HepG2 (cell line): Measurements from ENCODE around the gene GPC6. TPM values are rescaled to one million over a fixed set of nuclear protein-coding genes. Genes with fewer than 3 reads are reported as not detected.

ENCODE experiments used
- ATAC-seq: fragments of 200-7000 bp; cut with Tn5 transposase; 3 replicates; pipeline ENCODE4 v1.9.1; 2020; ENCODE audit warnings: mild to moderate bottlenecking, moderate library complexity
- BruUV-seq: library from RNA; stranded (reverse); fragments of 400-500 nt; replicated peaks from 2 replicates; lab custom pipeline; 2021; lab: Mats Ljungman, UMichigan
- CTCF ChIA-PET: fragments of 300-600 bp; formaldehyde crosslinking; extraction: SDS; loops from one replicate; lab custom pipeline; 2021; ENCODE audit warnings: low total read pairs, inconsistent platforms, low intra/inter-chr PET ratio; lab: Yijun Ruan, JAX
- POLR2A ChIA-PET: fragments of 350-600 bp; sonication (Branson Sonifier 250); formaldehyde crosslinking; loops from one replicate; lab custom pipeline; 2020; ENCODE audit warnings: antibody characterized with exemption, inconsistent platforms; lab: Yijun Ruan, JAX
- DNase-seq: peaks from one replicate; pipeline ENCODE4 v3.0.0-alpha.2; 2015; ENCODE audit warnings: low spot score
- FAIRE-seq: peaks from 3 replicates; lab custom pipeline; 2011; peaks lifted over from hg19 to GRCh38; lab: Jason Lieb, UNC
- H2AFZ ChIP-seq: one replicate; pipeline ENCODE4 v1.6.1; 2011; ENCODE audit warnings: low read length, inconsistent platforms
- H3K27ac ChIP-seq: fragments of 300-600 bp; 3 replicates; pipeline ENCODE4 v1.8.0; 2011; ENCODE audit warnings: mixed run types, mild to moderate bottlenecking, mixed read lengths, low read length, inconsistent platforms; ENCODE audit not compliant: insufficient read depth; ENCODE audit errors: extremely low read length
- H3K27me3 ChIP-seq, 2 experiments: fragments of 200-600 bp in 1 of 2; 2 replicates in 1 of 2; 3 replicates in 1 of 2; pipeline versions ENCODE4 v1.6.0 to v1.8.0; 2011; ENCODE audit warnings: low read length in 2 of 2, mild to moderate bottlenecking in 2 of 2, moderate library complexity in 2 of 2, inconsistent platforms in 1 of 2; ENCODE audit not compliant: insufficient read depth in 2 of 2, control insufficient read depth in 1 of 2
- H3K36me3 ChIP-seq, 2 experiments: fragments of 200-600 bp in 1 of 2; replicated peaks in 1 of 2; 2 replicates in 1 of 2; 3 replicates in 1 of 2; pipeline versions ENCODE4 v1.5.1 to v1.8.0; 2011; ENCODE audit warnings: low read length in 2 of 2, inconsistent platforms in 1 of 2; ENCODE audit not compliant: insufficient read depth in 2 of 2, control insufficient read depth in 1 of 2
- H3K4me1 ChIP-seq: 2 replicates; pipeline ENCODE4 v1.5.1; 2012; ENCODE audit warnings: low read length, inconsistent platforms; ENCODE audit not compliant: insufficient read depth
- H3K4me2 ChIP-seq: 2 replicates; pipeline ENCODE4 v1.6.0; 2011; ENCODE audit warnings: low read depth, low read length, inconsistent platforms
- H3K4me3 ChIP-seq, 3 experiments: fragments of 200-600 bp in 1 of 3; sonication (generic), shearing (Covaris generic) in 1 of 3; replicated peaks in 1 of 3; 2 replicates each; pipeline ENCODE4 v1.5.1; 2011 to 2016; ENCODE audit warnings: low read length in 3 of 3, inconsistent platforms in 2 of 3, low read depth in 2 of 3, mild to moderate bottlenecking in 2 of 3, control low read depth in 1 of 3, mixed read lengths in 1 of 3; ENCODE audit not compliant: insufficient read depth in 1 of 3
- H3K79me2 ChIP-seq: one replicate; pipeline ENCODE4 v1.6.1; 2011; ENCODE audit warnings: low read length, inconsistent platforms; ENCODE audit not compliant: insufficient read depth
- H3K9ac ChIP-seq: 2 replicates; pipeline ENCODE4 v1.6.0; 2011; ENCODE audit warnings: mild to moderate bottlenecking, low read depth, low read length, inconsistent platforms; ENCODE audit not compliant: insufficient read depth
- H3K9me3 ChIP-seq: 2 replicates; pipeline ENCODE4 v1.5.1; 2012; ENCODE audit warnings: mild to moderate bottlenecking, low read length
- H4K20me1 ChIP-seq: 2 replicates; pipeline ENCODE4 v1.6.0; 2011; ENCODE audit warnings: inconsistent platforms, mild to moderate bottlenecking, low read length, moderate library complexity; ENCODE audit not compliant: insufficient read depth
- FOXK1 ChIP-seq: sonication (generic); formaldehyde crosslinking; IDR thresholded peaks from 2 replicates; pipeline ENCODE4 v1.4.0; 2020; ENCODE audit warnings: low read depth, missing genetic modification reagents, borderline replicate concordance
- ISL2 ChIP-seq: sonication (generic); formaldehyde crosslinking; IDR thresholded peaks from 2 replicates; pipeline ENCODE4 v1.5.0; 2020; ENCODE audit warnings: missing genetic modification reagents
- MAFK ChIP-seq, 2 experiments: IDR thresholded peaks in 1 of 2; conservative IDR thresholded peaks in 1 of 2; 2 replicates each; pipeline ENCODE4 v1.6.1; 2011; ENCODE audit warnings: improper control_type of control experiment in 2 of 2, low read length in 2 of 2
- MTA1 ChIP-seq: sonication (generic); formaldehyde crosslinking; IDR thresholded peaks from 2 replicates; pipeline ENCODE4 v1.4.0; 2020; ENCODE audit warnings: missing genetic modification reagents, mild to moderate bottlenecking, borderline replicate concordance
- MTF2 ChIP-seq: sonication (generic); formaldehyde crosslinking; IDR thresholded peaks from 2 replicates; pipeline ENCODE4 v1.5.0; 2020; ENCODE audit warnings: missing genetic modification reagents, borderline replicate concordance
- NFIC ChIP-seq: IDR thresholded peaks from 2 replicates; pipeline ENCODE4 v1.6.1; 2012; ENCODE audit warnings: mild to moderate bottlenecking, low read length, inconsistent platforms
- NONO ChIP-seq, 2 experiments: fragments of 450-650 bp in 1 of 2; sonication (generic) in 1 of 2; formaldehyde crosslinking in 1 of 2; IDR thresholded peaks in 1 of 2; conservative IDR thresholded peaks in 1 of 2; 2 replicates each; pipeline versions ENCODE4 v1.6.1 to v1.8.0; 2017 to 2022; ENCODE audit warnings: mild to moderate bottlenecking in 1 of 2, missing genetic modification reagents in 1 of 2, moderate library complexity in 1 of 2
- ONECUT2 ChIP-seq: sonication (generic); formaldehyde crosslinking; IDR thresholded peaks from 2 replicates; pipeline ENCODE4 v1.4.0; 2020; ENCODE audit warnings: missing genetic modification reagents
- SRSF1 ChIP-seq: fragments of 200-400 bp; formaldehyde crosslinking; optimal IDR thresholded peaks from 2 replicates; pipeline ENCODE3; 2017; ENCODE audit warnings: mild to moderate bottlenecking, low read depth, low read length, moderate library complexity
- TSC22D2 ChIP-seq: sonication (generic); formaldehyde crosslinking; IDR thresholded peaks from 2 replicates; pipeline ENCODE4 v1.5.1; 2020; ENCODE audit warnings: missing genetic modification reagents, mild to moderate bottlenecking, borderline replicate concordance
- ZBTB20 ChIP-seq: sonication (generic); formaldehyde crosslinking; IDR thresholded peaks from 2 replicates; pipeline ENCODE4 v1.8.1; 2023; ENCODE audit warnings: missing genetic modification reagents, low read depth, mild to moderate bottlenecking, borderline replicate concordance
- ZNF503 ChIP-seq: sonication (generic); formaldehyde crosslinking; IDR thresholded peaks from 2 replicates; pipeline ENCODE4 v1.4.0; 2020; ENCODE audit warnings: missing genetic modification reagents
- ZNF652 ChIP-seq: IDR thresholded peaks from 2 replicates; pipeline ENCODE4 v1.6.1; 2016; ENCODE audit warnings: low read depth, borderline replicate concordance
- ZNF776 ChIP-seq: sonication (generic); formaldehyde crosslinking; IDR thresholded peaks from 2 replicates; pipeline ENCODE4 v1.4.0; 2020; ENCODE audit warnings: mild to moderate bottlenecking, missing genetic modification reagents
- ZNF839 ChIP-seq: sonication (generic); formaldehyde crosslinking; IDR thresholded peaks from 2 replicates; pipeline ENCODE4 v1.4.0; 2020; ENCODE audit warnings: missing genetic modification reagents, mild to moderate bottlenecking, borderline replicate concordance
- ZZZ3 ChIP-seq: sonication (generic); formaldehyde crosslinking; IDR thresholded peaks from 2 replicates; pipeline ENCODE4 v1.4.0; 2020; ENCODE audit warnings: missing genetic modification reagents, mild to moderate bottlenecking, borderline replicate concordance
- WGBS: methylation state at CpG from one replicate; pipeline ENCODE4 v1.1.6; 2017; ENCODE audit warnings: low lambda C conversion rate; 5-methylcytosine and 5-hydroxymethylcytosine counted together
- in situ Hi-C: cut with HindIII; loops from 2 replicates; pipeline ENCODE4 v1.10.0; 2017; ENCODE audit warnings: low pct_unique_long_range_greater_than_20kb; ENCODE audit not compliant: extremely low pct_ligation_motif_present
- intact Hi-C: fragments of 100-400 bp; cut with micrococcal nuclease; formaldehyde crosslinking; loops from one replicate; pipeline ENCODE4 v1.10.0; 2022; ENCODE audit not compliant: unreplicated experiment
- polyA plus RNA-seq, 8 experiments: library from polyadenylated mRNA; depleted of rRNA in 3 of 8; stranded (reverse) in 7 of 8; unstranded in 1 of 8; fragments of >200 nt; fragmentation: Illumina TruSeq in 4 of 8; extraction: Trizol in 4 of 8; gene quantifications; 2 replicates each; pipeline versions ENCODE4 v1.2.1 to v1.2.3, GENCODE V29; 2011 to 2016; ENCODE audit warnings: low read depth in 4 of 8, missing spikeins in 1 of 8, mixed read lengths in 1 of 8; ENCODE audit not compliant: insufficient read depth in 1 of 8
- total RNA-seq, 5 experiments: library from RNA; depleted of rRNA; stranded (reverse); fragments of >200 nt; fragmentation: Illumina TruSeq; extraction: Trizol; gene quantifications; 2 replicates each; pipeline ENCODE4 v1.2.3, GENCODE V29; 2016; ENCODE audit warnings: low read depth in 1 of 5
- TF ChIP-seq, protein P1 (sequence below): sonication (generic); formaldehyde crosslinking; IDR thresholded peaks from 2 replicates; pipeline ENCODE4 v1.4.0; 2020; ENCODE audit warnings: mild to moderate bottlenecking, missing genetic modification reagents
- TF ChIP-seq, protein P2 (sequence below): sonication (generic); formaldehyde crosslinking; IDR thresholded peaks from 2 replicates; pipeline ENCODE4 v1.4.0; 2020; ENCODE audit warnings: missing genetic modification reagents, borderline replicate concordance

The GPC6 gene
- total and polyA plus RNA-seq, 2 of the 13 experiments (the other 11 are each of a cell fraction or from before 2014, with no cell fraction given) = 24.5 to 33.9 TPM

GRCh38 chr13:94305033-94305432 lies 1078.4 kb downstream of the GPC6 start (continued):
- TF ChIP-seq NFIC (peak; percentile 36; the same call in 1 of the 2 replicates), FOXK1 (peak; percentile 71; the same call in 1 of the 2 replicates), TSC22D2 (no peak), MTA1 (CRISPR knock-in tag) (no peak), ZBTB20 (CRISPR knock-in tag) (peak; percentile 48; the same call in 1 of the 2 replicates), ZNF503 (CRISPR knock-in tag) (no peak), ZNF652 (CRISPR knock-in tag) (peak; percentile 51; the same call in 1 of the 2 replicates), MTF2 (CRISPR knock-in tag) (no peak), ISL2 (CRISPR knock-in tag) (peak; percentile 53; the same call in 1 of the 2 replicates), ONECUT2 (CRISPR knock-in tag) (peak; percentile 85)
- TF ChIP-seq, protein P1, sequence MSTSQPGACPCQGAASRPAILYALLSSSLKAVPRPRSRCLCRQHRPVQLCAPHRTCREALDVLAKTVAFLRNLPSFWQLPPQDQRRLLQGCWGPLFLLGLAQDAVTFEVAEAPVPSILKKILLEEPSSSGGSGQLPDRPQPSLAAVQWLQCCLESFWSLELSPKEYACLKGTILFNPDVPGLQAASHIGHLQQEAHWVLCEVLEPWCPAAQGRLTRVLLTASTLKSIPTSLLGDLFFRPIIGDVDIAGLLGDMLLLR (CRISPR knock-in tag) = no peak

DNA sequence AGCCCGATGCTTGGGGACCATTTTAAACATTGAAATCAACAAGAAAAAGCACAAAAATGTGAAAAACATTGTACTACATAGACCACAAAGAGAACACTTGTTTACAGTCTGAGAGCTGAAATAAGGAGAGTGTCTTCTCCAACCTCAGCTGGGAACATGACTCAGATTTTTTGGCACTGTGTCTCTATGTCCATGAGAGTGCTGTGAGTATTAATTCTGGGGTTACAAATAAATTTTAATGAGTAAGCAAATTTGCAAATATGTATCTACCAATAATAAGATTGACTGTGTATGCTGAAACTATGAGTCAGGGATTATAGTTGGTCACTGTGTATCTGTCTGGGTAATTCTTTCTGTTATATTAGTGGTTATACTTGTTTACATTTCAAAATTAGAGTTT lies 1078.9 kb downstream of the GPC6 start:
- Histone ChIP-seq H3K36me3 (no peaks in the 10 kb centered on the region; a peak in 1 of 5 replicates), H3K4me1 (peaks cover 38% of the 10 kb centered on the region), H3K4me3 (no peak overlapping the region), H3K27ac (peak overlapping the region; percentile 83), H3K9ac (0 out of 2 replicates have a peak overlapping the region, but pooled peaks have one; percentile 11), H4K20me1 (no peaks in the 10 kb centered on the region), H3K9me3 (no peaks in the 10 kb centered on the region), H3K27me3 (no peaks in the 10 kb centered on the region), H3K4me2 (0 out of 2 replicates have a peak overlapping the region, but pooled peaks have one; percentile 26), H3K79me2 (no peaks in the 10 kb centered on the region), H2AFZ (no peak overlapping the region)
- ChIA-PET CTCF (no interaction called here), POLR2A (interaction anchor here (0.5 to 4.7 kb wide), 2 partner anchors 11 to 14 kb away, joined by 3 to 64 read pairs; no protein-coding TSS in a partner anchor)
- DNase-seq = no peak
- in situ Hi-C loops = no loop called here
- peak; percentile 35; the same call in 2 of the 3 replicates for ATAC-seq
- WGBS = 65% methylated on average over 1 of the region's 1 CpG
- intact Hi-C loops = no loop called here
- no TSS peak for BruUV-seq
- FAIRE-seq = no peak
- TF ChIP-seq NONO (IDR thresholded peaks at IDR 0.05) (no peak), NONO (CRISPR knock-in tag; conservative IDR thresholded peaks at IDR 0.05) (no peak; the same call in 1 of the 2 replicates), ZNF776 (CRISPR knock-in tag) (no peak), MAFK (conservative IDR thresholded peaks at IDR 0.05 in 1 of 2, IDR thresholded peaks at IDR 0.05 in 1 of 2; ENCODE audit: low read length in 2 of 2) (peak; percentile 91 to 95), ZNF839 (CRISPR knock-in tag) (no peak), ZZZ3 (CRISPR knock-in tag) (no peak), SRSF1 (no peak), MTA1 (CRISPR knock-in tag) (no peak)
- TF ChIP-seq, protein P2, sequence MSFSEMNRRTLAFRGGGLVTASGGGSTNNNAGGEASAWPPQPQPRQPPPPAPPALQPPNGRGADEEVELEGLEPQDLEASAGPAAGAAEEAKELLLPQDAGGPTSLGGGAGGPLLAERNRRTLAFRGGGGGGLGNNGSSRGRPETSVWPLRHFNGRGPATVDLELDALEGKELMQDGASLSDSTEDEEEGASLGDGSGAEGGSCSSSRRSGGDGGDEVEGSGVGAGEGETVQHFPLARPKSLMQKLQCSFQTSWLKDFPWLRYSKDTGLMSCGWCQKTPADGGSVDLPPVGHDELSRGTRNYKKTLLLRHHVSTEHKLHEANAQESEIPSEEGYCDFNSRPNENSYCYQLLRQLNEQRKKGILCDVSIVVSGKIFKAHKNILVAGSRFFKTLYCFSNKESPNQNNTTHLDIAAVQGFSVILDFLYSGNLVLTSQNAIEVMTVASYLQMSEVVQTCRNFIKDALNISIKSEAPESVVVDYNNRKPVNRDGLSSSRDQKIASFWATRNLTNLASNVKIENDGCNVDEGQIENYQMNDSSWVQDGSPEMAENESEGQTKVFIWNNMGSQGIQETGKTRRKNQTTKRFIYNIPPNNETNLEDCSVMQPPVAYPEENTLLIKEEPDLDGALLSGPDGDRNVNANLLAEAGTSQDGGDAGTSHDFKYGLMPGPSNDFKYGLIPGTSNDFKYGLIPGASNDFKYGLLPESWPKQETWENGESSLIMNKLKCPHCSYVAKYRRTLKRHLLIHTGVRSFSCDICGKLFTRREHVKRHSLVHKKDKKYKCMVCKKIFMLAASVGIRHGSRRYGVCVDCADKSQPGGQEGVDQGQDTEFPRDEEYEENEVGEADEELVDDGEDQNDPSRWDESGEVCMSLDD = no peak
